GM23338 (cell line): ENCODE results near the gene LCP1. TPM values are rescaled to one million over a fixed set of nuclear protein-coding genes. Genes with fewer than 3 reads are reported as not detected.

Experiments used
- ATAC-seq: fragments of 200-7000 bp; cut with Tn5 transposase; 3 replicates; pipeline ENCODE4 v1.9.1; 2020
- DNase-seq: peaks from one replicate; pipeline ENCODE4 v3.0.0-alpha.2; 2015; ENCODE audit warnings: low spot score
- H2AFZ ChIP-seq: fragments of 200-600 bp; sonication (generic); 2 replicates; pipeline ENCODE4 v1.8.0; 2016; ENCODE audit warnings: antibody characterized with exemption, mild to moderate bottlenecking, moderate library complexity
- H3F3A ChIP-seq: fragments of 200-600 bp; sonication (generic); replicated peaks from 2 replicates; pipeline ENCODE4 v1.8.0; 2017; ENCODE audit warnings: antibody characterized with exemption, mixed run types, low read depth
- H3K27ac ChIP-seq: fragments of 200-600 bp; sonication (generic); 2 replicates; pipeline ENCODE4 v1.6.1; 2016; ENCODE audit warnings: low read depth
- H3K27me3 ChIP-seq: fragments of 200-600 bp; sonication (generic); 2 replicates; pipeline ENCODE4 v1.8.0; 2016; ENCODE audit warnings: mild to moderate bottlenecking, mixed run types, moderate library complexity; ENCODE audit not compliant: insufficient read depth
- H3K36me3 ChIP-seq: fragments of 200-600 bp; sonication (generic); 2 replicates; pipeline ENCODE4 v1.8.0; 2016; ENCODE audit warnings: mild to moderate bottlenecking; ENCODE audit not compliant: insufficient read depth
- H3K4me1 ChIP-seq: fragments of 200-600 bp; sonication (generic); 2 replicates; pipeline ENCODE4 v1.8.0; 2016; ENCODE audit warnings: mild to moderate bottlenecking, moderate library complexity; ENCODE audit not compliant: insufficient read depth
- H3K4me2 ChIP-seq: fragments of 200-600 bp; sonication (generic); 2 replicates; pipeline ENCODE4 v1.7.1; 2017; ENCODE audit warnings: mixed run types
- H3K4me3 ChIP-seq: fragments of 200-600 bp; sonication (generic); 2 replicates; pipeline ENCODE4 v1.6.1; 2016; ENCODE audit warnings: mixed run types
- H3K79me2 ChIP-seq: fragments of 200-600 bp; sonication (generic); replicated peaks from 2 replicates; pipeline ENCODE4 v1.8.0; 2017; ENCODE audit warnings: mild to moderate bottlenecking; ENCODE audit not compliant: insufficient read depth
- H3K9me2 ChIP-seq: fragments of 200-600 bp; sonication (generic); 2 replicates; pipeline ENCODE4 v1.8.0; 2017; ENCODE audit not compliant: insufficient read depth
- H4K20me1 ChIP-seq: fragments of 200-600 bp; sonication (generic); replicated peaks from 2 replicates; pipeline ENCODE4 v1.8.0; 2017; ENCODE audit warnings: mild to moderate bottlenecking; ENCODE audit not compliant: insufficient read depth
- H3K27ac Mint-ChIP-seq: 2 replicates; pipeline ENCODE4 v1.8.0; 2020; ENCODE audit warnings: inconsistent platforms, mild to moderate bottlenecking, moderate library complexity, mixed read lengths
- H3K27me3 Mint-ChIP-seq: 3 replicates; pipeline ENCODE4 v1.8.0; 2022; ENCODE audit warnings: low read depth, mild to moderate bottlenecking, moderate library complexity, mixed read lengths, inconsistent platforms; ENCODE audit not compliant: insufficient read depth, poor library complexity
- H3K36me3 Mint-ChIP-seq: 3 replicates; pipeline ENCODE4 v1.8.0; 2021; ENCODE audit warnings: low read depth, mild to moderate bottlenecking, inconsistent platforms, moderate library complexity, mixed read lengths
- H3K4me1 Mint-ChIP-seq: 3 replicates; pipeline ENCODE4 v1.8.0; 2020; ENCODE audit warnings: mild to moderate bottlenecking, inconsistent platforms, mixed read lengths
- H3K4me3 Mint-ChIP-seq: 3 replicates; pipeline ENCODE4 v1.8.0; 2021; ENCODE audit warnings: moderate library complexity, mild to moderate bottlenecking, inconsistent platforms, mixed read lengths
- H3K9me3 Mint-ChIP-seq: 3 replicates; pipeline ENCODE4 v1.8.0; 2020; ENCODE audit warnings: moderate library complexity, mild to moderate bottlenecking, inconsistent platforms, mixed read lengths
- CREB1 ChIP-seq: fragments of 250-450 bp; sonication (Bioruptor Pico); IDR thresholded peaks from 2 replicates; pipeline ENCODE4 v1.5.0; 2020; ENCODE audit warnings: low read depth, mild to moderate bottlenecking, moderate library complexity
- CTCF ChIP-seq, 2 experiments: fragments of 200-600 bp in 1 of 2; sonication (generic) in 1 of 2; conservative IDR thresholded peaks; 2 replicates each; pipeline versions ENCODE4 v1.5.1 to v1.6.1; 2016 to 2017; ENCODE audit warnings: antibody characterized with exemption in 2 of 2, low read depth in 2 of 2, mild to moderate bottlenecking in 2 of 2, moderate library complexity in 1 of 2
- ETS1 ChIP-seq: IDR thresholded peaks from 2 replicates; pipeline ENCODE4 v1.6.1; 2016; ENCODE audit warnings: antibody characterized with exemption
- EZH2phosphoT487 ChIP-seq: fragments of 200-600 bp; sonication (generic); IDR thresholded peaks from one replicate; pipeline ENCODE4 v1.8.1; 2018; ENCODE audit warnings: antibody characterized with exemption; ENCODE audit not compliant: unreplicated experiment
- NANOG ChIP-seq: IDR thresholded peaks from 2 replicates; pipeline ENCODE4 v1.6.1; 2016; ENCODE audit warnings: antibody characterized with exemption, borderline replicate concordance
- POLR2AphosphoS5 ChIP-seq: IDR thresholded peaks from 2 replicates; pipeline ENCODE4 v1.6.1; 2016; ENCODE audit warnings: antibody characterized with exemption, low read depth
- REST ChIP-seq: IDR thresholded peaks from one replicate; pipeline ENCODE4 v1.6.1; 2018; ENCODE audit warnings: antibody characterized with exemption; ENCODE audit not compliant: unreplicated experiment
- ZNF114 ChIP-seq: fragments of 250-450 bp; sonication (Bioruptor Pico); IDR thresholded peaks from 2 replicates; pipeline ENCODE4 v1.5.0; 2020; ENCODE audit warnings: mild to moderate bottlenecking, moderate library complexity
- ZNF331 ChIP-seq: fragments of 250-450 bp; sonication (Bioruptor Pico); IDR thresholded peaks from 2 replicates; pipeline ENCODE4 v1.5.0; 2020; ENCODE audit warnings: low read depth, mild to moderate bottlenecking, moderate library complexity
- ZNF462 ChIP-seq: fragments of 250-450 bp; sonication (Bioruptor Pico); IDR thresholded peaks from 2 replicates; pipeline ENCODE4 v1.5.0; 2020; ENCODE audit warnings: mild to moderate bottlenecking, moderate library complexity
- polyA plus RNA-seq: library from polyadenylated mRNA; unstranded; fragments of >200 nt; fragmentation: Nextera tagmentation; extraction: Ambion mirVana; gene quantifications from 2 replicates; pipeline ENCODE4 v1.2.1, GENCODE V29; 2016
- total RNA-seq: library from RNA; depleted of rRNA; stranded (reverse); fragments of >200 nt; shearing (Covaris generic); gene quantifications from 2 replicates; pipeline ENCODE4 v1.2.3, GENCODE V29; 2014

The LCP1 gene
- total and polyA plus RNA-seq, 2 experiments from 2014 or later, result 1.9 to 3.4 TPM

GRCh38 chr13:46087481-46087880 lies 94.5 kb downstream of the LCP1 start:
- Histone ChIP-seq H3K36me3 (no peaks in the 10 kb centered on the region), H2AFZ (no peak overlapping the region), H3F3A (no peaks in the 10 kb centered on the region), H3K27me3 (no peaks in the 10 kb centered on the region), H4K20me1 (no peaks in the 10 kb centered on the region), H3K4me3 (no peak overlapping the region), H3K4me2 (no peak overlapping the region), H3K27ac (no peak overlapping the region), H3K4me1 (no peaks in the 10 kb centered on the region), H3K9me2 (peaks cover 6% of the 10 kb centered on the region; the same call in 1 of the 2 replicates), H3K79me2 (no peaks in the 10 kb centered on the region)
- Mint-ChIP-seq H3K4me1 (no peaks in the 10 kb centered on the region), H3K27me3 (no peaks in the 10 kb centered on the region), H3K36me3 (no peaks in the 10 kb centered on the region), H3K4me3 (no peak overlapping the region), H3K27ac (no peak overlapping the region), H3K9me3 (no peaks in the 10 kb centered on the region)
- no peak for TF ChIP-seq NANOG
- no peak for TF ChIP-seq CREB1 (CRISPR knock-in tag)
- no peak for TF ChIP-seq ZNF331 (CRISPR knock-in tag)
- ATAC-seq, result no peak
- DNase-seq, result no peak

GRCh38 chr13:46086985-46087384 lies 95.0 kb downstream of the LCP1 start:
- H3K4me3 Mint-ChIP-seq, result no peak overlapping the region
- H3K9me3 Mint-ChIP-seq, result no peaks in the 10 kb centered on the region
- H3K36me3 Mint-ChIP-seq, result no peaks in the 10 kb centered on the region
- H3K27me3 Mint-ChIP-seq, result no peaks in the 10 kb centered on the region
- Histone ChIP-seq H2AFZ (no peak overlapping the region), H3K27me3 (no peaks in the 10 kb centered on the region), H3K4me3 (no peak overlapping the region), H3K4me2 (no peak overlapping the region), H3K4me1 (no peaks in the 10 kb centered on the region), H3K36me3 (no peaks in the 10 kb centered on the region), H4K20me1 (no peaks in the 10 kb centered on the region), H3K27ac (no peak overlapping the region), H3K79me2 (no peaks in the 10 kb centered on the region), H3K9me2 (peaks cover 6% of the 10 kb centered on the region; the same call in 1 of the 2 replicates), H3F3A (no peaks in the 10 kb centered on the region)
- H3K27ac Mint-ChIP-seq, result no peak overlapping the region
- H3K4me1 Mint-ChIP-seq, result no peaks in the 10 kb centered on the region
- ATAC-seq (no peak), DNase-seq (no peak)
- TF ChIP-seq ETS1 (no peak), ZNF114 (CRISPR knock-in tag) (no peak), EZH2phosphoT487 (no peak), ZNF331 (CRISPR knock-in tag) (no peak), REST (no peak), NANOG (no peak), CTCF (conservative IDR thresholded peaks at IDR 0.05; ENCODE audit: low read depth in 2 of 2) (no peak), POLR2AphosphoS5 (no peak), ZNF462 (CRISPR knock-in tag) (no peak)
